PFSK-1 (cell line): ENCODE measurements around the gene NEDD9.

ENCODE experiments used
- FOXP2 ChIP-seq: optimal IDR thresholded peaks from 2 replicates; pipeline ENCODE3; 2011; ENCODE audit warnings: borderline replicate concordance, control low read depth, inconsistent platforms; ENCODE audit not compliant: insufficient read depth; ENCODE audit errors: extremely low read length, extremely low read depth
- POLR2AphosphoS5 ChIP-seq: IDR thresholded peaks from 2 replicates; pipeline ENCODE4 v1.6.1; 2012; ENCODE audit warnings: low read depth, mild to moderate bottlenecking, control low read depth, low read length, moderate library complexity
- SIN3A ChIP-seq: IDR thresholded peaks from 2 replicates; pipeline ENCODE4 v1.6.1; 2012; ENCODE audit warnings: mild to moderate bottlenecking, low read length, moderate library complexity, borderline replicate concordance; ENCODE audit not compliant: insufficient read depth
- TAF1 ChIP-seq: IDR thresholded peaks from 2 replicates; pipeline ENCODE4 v1.6.1; 2012; ENCODE audit warnings: low read length, control low read depth, borderline replicate concordance; ENCODE audit not compliant: insufficient read depth
- TF ChIP-seq, protein P1 (sequence below), 2 experiments: IDR thresholded peaks; 2 replicates each; pipeline versions ENCODE4 v1.6.1 to v1.8.0; 2011 to 2012; ENCODE audit warnings: low read depth in 2 of 2, low read length in 2 of 2, control low read depth in 1 of 2, inconsistent platforms in 1 of 2, mild to moderate bottlenecking in 1 of 2, moderate library complexity in 1 of 2; ENCODE audit not compliant: insufficient read depth in 1 of 2

The NEDD9 gene

DNA sequence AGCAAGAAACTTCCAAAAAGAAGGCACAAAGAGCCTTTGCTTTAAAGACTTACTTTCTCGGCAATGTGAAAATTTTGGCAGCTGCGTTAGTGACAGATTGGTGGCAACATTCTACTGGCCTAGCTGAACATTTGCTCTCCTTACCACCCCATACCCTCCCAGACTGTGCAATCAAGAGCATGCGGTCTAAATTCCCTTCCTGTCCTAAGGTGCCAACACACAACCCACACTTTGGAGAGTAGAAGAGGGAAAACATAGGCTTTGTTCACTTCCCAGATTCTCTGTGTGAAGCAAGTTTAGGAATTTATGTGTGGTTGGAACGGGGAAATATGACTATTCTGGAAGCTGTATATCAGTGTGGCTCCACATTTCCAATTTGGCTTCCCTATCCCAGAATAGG is 29.8 kb upstream of the NEDD9 start:
- TF ChIP-seq POLR2AphosphoS5 (no peak), SIN3A (no peak), FOXP2 (no peak), TAF1 (no peak)
- TF ChIP-seq, protein P1, sequence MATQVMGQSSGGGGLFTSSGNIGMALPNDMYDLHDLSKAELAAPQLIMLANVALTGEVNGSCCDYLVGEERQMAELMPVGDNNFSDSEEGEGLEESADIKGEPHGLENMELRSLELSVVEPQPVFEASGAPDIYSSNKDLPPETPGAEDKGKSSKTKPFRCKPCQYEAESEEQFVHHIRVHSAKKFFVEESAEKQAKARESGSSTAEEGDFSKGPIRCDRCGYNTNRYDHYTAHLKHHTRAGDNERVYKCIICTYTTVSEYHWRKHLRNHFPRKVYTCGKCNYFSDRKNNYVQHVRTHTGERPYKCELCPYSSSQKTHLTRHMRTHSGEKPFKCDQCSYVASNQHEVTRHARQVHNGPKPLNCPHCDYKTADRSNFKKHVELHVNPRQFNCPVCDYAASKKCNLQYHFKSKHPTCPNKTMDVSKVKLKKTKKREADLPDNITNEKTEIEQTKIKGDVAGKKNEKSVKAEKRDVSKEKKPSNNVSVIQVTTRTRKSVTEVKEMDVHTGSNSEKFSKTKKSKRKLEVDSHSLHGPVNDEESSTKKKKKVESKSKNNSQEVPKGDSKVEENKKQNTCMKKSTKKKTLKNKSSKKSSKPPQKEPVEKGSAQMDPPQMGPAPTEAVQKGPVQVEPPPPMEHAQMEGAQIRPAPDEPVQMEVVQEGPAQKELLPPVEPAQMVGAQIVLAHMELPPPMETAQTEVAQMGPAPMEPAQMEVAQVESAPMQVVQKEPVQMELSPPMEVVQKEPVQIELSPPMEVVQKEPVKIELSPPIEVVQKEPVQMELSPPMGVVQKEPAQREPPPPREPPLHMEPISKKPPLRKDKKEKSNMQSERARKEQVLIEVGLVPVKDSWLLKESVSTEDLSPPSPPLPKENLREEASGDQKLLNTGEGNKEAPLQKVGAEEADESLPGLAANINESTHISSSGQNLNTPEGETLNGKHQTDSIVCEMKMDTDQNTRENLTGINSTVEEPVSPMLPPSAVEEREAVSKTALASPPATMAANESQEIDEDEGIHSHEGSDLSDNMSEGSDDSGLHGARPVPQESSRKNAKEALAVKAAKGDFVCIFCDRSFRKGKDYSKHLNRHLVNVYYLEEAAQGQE (IDR thresholded peaks at IDR 0.05; ENCODE audit: insufficient read depth in 1 of 2, low read depth in 2 of 2, low read length in 2 of 2), result no peak

DNA sequence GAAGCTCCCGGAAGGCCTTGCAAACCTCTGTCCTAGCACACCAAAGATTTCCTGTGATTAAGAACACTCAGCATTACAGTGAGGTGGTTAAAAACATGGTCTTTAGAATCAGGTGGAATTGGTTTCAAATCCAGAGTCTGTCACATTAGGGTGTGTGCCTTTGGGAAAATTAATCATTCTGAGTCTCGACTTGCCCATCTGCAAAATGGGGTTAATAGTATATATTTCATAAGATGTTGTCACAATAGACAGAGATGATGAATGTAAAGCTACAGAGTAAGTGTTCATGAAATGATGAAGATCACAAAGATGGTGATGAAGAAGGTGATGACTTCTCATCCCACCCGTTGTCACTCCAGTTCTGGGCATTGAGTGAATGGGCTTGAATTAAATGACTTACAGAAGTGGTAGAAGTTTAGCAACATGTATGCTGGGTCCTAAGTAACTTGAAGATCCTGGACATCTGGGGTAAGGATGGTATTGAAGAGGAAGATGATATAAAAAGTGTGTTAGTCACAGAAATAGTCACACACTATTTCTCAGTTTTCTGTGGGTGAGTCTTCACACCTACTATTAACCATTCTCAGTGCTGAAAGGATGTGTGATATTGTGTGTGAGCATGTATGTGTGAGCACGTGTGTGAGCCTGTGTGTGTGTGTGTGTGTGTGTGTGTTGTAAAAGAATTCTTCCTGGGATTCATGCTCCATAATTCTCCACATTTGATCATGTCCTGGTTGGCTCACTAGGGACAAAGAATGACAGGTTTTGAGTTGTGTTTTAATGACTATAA is 28.0 kb upstream of the NEDD9 start:
- TF ChIP-seq FOXP2 (no peak), TAF1 (no peak), POLR2AphosphoS5 (no peak), SIN3A (no peak)
- TF ChIP-seq, protein P1 (IDR thresholded peaks at IDR 0.05; ENCODE audit: insufficient read depth in 1 of 2, low read depth in 2 of 2, low read length in 2 of 2), result no peak

DNA sequence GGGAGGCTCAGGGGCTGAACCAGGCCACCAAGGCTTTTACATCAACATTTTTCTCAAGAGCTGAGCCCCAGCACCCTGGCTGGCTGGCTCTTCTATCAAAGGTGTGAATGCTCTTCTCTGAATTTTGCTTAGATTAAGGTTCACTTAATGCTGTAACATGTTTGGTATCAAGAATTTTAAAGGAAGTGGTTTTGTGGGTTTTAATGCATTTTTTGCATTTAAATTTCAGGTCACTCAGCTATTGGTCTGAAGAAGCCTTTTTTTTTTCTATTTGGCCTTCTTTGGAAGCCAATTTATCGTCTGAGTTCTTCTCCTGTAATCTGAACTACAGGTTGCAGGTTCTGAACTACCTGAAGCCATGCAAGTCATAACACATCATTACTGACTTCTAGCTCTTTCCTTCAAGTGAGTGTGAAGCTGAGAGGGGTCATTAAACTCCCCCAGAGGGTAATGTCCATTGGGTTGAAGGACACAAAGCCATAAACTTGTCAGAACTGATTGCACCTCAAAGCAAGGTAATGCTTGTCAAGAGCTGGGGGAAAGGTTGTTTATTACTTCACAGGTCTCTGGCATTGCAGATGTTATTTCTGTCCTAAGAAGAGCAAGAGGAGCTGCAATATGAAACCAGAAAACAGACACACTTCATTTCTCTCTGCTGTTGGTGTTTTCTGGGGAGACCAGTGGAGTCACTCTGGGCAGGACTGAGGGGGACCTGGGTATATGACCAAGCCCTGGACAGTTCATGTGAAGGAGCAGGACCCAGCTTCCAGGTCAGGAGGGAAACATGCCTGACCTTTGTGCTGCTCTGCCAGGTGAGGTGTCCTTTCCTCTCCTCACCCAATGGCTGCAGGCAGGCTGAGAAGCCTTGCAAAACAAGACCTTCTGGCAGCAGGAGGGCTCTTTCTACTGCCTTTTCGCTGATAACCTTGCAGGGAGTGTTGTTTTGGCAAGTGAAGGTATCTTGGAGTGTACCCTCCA is 26.1 kb upstream of the NEDD9 start:
- TF ChIP-seq, protein P1 (IDR thresholded peaks at IDR 0.05; ENCODE audit: insufficient read depth in 1 of 2, low read depth in 2 of 2, low read length in 2 of 2), result no peak
- TF ChIP-seq FOXP2, result no peak
- TF ChIP-seq POLR2AphosphoS5, result no peak
- TF ChIP-seq TAF1, result no peak
- TF ChIP-seq SIN3A, result no peak

DNA sequence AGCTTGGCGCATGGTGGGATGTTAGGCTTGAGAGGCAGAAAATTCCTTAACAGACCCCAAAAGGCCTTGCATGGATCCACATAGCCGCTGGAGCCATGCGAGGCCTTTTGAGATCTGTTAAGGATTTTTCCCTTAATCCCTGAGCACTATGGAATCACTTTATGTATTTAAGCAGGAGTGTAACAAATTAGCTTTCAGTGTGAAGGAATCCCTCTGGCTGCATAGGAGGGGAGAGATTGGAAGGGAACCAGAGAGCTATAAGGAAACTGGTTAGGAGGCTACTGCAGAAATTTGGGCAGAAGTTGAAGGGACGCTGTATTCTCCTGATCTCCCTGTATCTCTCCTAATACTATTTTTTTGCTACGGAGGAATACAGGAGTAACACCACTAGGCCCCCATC is 23.1 kb upstream of the NEDD9 start:
- TF ChIP-seq SIN3A (no peak), TAF1 (no peak), POLR2AphosphoS5 (no peak), FOXP2 (no peak)
- TF ChIP-seq, protein P1 (IDR thresholded peaks at IDR 0.05; ENCODE audit: insufficient read depth in 1 of 2, low read depth in 2 of 2, low read length in 2 of 2), result no peak
